CD4-positive, alpha-beta T cell treated with Interleukin-17A for 4 hours (primary cell): ENCODE measurements around the gene ZNF483.
"Not testable (repeated sequence)": the region's sequence is repeated elsewhere in the genome, so short reads cannot be mapped to it uniquely, and the experiment has no call there.

Experiments
- DNase-seq: peaks from one replicate; pipeline ENCODE4 v3.0.0-alpha.2; 2020; ENCODE audit warnings: mixed read lengths

The ZNF483 gene

DNA sequence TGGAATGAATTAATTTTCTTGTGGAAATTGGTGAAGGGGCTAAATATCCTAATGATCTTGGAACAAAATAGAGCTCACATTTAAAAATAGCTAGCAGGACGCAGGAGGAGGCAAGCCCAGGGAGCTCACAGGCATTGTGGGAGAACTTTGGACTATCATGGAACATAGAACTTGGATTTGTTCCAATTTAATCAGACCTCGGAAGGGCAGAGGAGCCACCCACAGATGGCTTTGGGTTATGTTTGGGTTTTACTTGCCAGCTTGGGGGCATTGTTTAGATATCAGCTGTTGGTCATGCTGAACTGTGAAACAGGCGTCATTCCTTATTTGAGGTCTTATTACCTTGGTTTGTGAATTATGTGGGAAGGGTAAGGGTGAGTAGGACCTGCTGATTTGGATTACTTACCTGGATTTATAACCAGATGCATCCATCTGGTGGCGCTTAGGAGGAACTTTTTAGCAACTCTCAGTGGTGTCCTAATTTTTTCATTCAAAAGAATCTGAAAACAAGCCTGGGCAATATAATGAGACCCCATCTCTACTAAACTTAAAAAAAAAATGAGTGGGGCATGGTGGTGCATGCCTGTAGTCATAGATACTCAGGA lies 88.6 kb downstream of the ZNF483 start:
- DNase-seq, result no peak

DNA sequence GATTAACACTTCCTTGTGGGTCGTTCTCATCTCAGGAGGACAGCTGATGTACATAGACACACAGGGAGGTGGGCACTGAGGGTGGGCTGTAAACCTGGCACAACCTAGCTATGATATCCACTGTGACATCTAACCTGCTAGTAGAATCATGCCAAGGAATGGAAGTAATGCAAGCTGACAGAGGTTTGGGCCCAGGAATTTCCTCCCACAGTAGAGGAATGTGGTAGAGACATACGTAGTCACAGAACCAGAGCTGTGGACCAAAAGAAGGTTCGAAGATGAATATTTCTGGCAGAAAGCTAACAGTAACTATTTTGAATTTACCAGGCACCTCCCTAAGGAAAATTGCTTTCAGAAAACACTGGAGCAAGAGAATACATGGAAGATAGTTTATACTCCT lies 90.9 kb downstream of the ZNF483 start:
- DNase-seq, result no peak

DNA sequence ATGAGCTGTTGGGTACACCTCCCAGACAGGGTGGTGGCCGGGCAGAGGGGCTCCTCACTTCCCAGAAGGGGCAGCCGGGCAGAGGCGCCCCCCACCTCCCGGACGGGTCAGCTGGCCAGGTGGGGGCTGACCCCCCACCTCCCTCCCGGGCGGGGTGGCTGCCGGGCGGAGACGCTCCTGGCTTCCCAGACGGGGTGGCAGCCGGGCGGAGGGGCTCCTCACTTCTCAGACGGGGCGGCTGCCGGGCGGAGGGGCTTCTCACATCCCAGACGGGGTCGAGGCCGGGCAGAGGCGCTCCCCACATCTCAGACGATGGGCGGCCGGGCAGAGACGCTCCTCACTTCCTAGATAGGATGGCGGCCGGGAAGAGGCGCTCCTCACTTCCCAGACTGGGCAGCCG lies 92.4 kb downstream of the ZNF483 start:
- DNase-seq, result not testable (repeated sequence)

DNA sequence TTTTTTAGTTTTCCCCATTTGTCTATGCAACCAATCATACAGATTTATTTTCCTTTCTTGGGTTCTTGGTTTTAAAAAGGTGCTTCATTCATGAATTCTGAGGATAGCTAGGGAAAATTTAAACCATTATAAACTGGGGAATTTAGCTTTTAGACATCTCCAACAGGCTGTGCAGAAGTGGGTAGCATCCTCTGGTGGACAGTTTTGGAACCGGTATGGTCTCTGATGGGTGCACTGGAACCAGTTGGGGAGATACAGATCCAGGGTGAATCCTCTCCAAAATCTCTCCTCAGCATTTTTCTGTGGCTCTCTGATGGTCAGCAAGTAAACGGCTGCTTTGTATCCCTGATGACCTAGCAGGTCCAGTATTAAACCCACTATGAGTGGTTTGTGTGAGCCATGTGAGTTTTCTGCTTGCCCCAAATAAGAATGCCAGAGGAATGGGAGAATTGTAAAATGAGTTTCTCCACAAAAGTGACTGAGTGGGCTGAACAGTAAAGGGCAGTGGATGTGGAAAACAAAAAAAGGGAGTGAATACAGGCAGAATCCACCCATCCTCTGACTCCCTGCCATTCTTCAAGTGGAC lies 97.0 kb downstream of the ZNF483 start:
- peak; percentile 36 for DNase-seq

DNA sequence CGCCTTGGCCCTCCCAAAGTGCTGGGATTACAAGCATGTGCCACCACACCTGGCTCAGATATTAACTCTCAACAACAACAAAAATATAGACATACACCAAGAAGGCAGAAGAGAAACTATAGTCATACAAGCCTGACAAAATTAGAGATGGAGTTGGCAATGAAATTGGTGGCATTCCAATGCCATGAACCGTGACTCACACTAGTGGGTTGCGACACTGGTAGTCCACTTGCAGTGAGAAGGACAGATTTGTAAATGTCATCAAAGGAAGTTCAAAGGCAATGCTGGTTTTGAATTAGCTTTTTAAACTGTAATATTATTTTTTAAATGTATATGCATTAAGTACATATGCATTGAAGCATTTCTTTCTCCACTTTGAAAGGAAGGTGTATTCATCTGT lies 97.6 kb downstream of the ZNF483 start:
- DNase-seq, result no peak
